K562 (cell line): ENCODE results near the gene FIGLA. TPM values are rescaled to one million over a fixed set of nuclear protein-coding genes. Genes with fewer than 3 reads are reported as not detected.

Experiments used
- BRD9 ChIP-seq: fragments of 450-650 bp; IDR thresholded peaks from 2 replicates; pipeline ENCODE4 v1.6.1; 2018; ENCODE audit warnings: low read depth; ENCODE audit not compliant: partially characterized antibody
- CBFB ChIP-seq: sonication (generic); formaldehyde crosslinking; IDR thresholded peaks from 2 replicates; pipeline ENCODE4 v1.4.0; 2020; ENCODE audit warnings: mild to moderate bottlenecking, missing genetic modification reagents
- ETV6 ChIP-seq, 3 experiments: fragments of 150-350 bp in 1 of 3; sonication (generic) in 1 of 3; formaldehyde crosslinking in 1 of 3; IDR thresholded peaks; 2 replicates each; pipeline versions ENCODE4 v1.6.1 to v1.8.0; 2014 to 2022; ENCODE audit warnings: borderline replicate concordance in 2 of 3, low read depth in 2 of 3, antibody characterized with exemption in 1 of 3, low read length in 1 of 3, mild to moderate bottlenecking in 1 of 3, missing genetic modification reagents in 1 of 3
- GATA2 ChIP-seq: sonication (generic); formaldehyde crosslinking; IDR thresholded peaks from 2 replicates; pipeline ENCODE4 v1.4.0; 2020; ENCODE audit warnings: mild to moderate bottlenecking, missing genetic modification reagents
- HEY1 ChIP-seq: fragments of 250-450 bp; sonication (Bioruptor Pico); IDR thresholded peaks from 2 replicates; pipeline ENCODE4 v1.5.0; 2020; ENCODE audit warnings: mild to moderate bottlenecking, moderate library complexity, borderline replicate concordance
- HLTF ChIP-seq: fragments of 450-650 bp; IDR thresholded peaks from 2 replicates; pipeline ENCODE4 v1.6.1; 2016
- PURB ChIP-seq: sonication (generic); formaldehyde crosslinking; IDR thresholded peaks from 2 replicates; pipeline ENCODE4 v1.9.0; 2021; ENCODE audit warnings: low read depth, mild to moderate bottlenecking, missing genetic modification reagents
- RAD21 ChIP-seq, 2 experiments: fragments of 250-450 bp in 1 of 2; fragments of 450-650 bp in 1 of 2; sonication (Bioruptor Pico) in 1 of 2; formaldehyde crosslinking in 1 of 2; IDR thresholded peaks in 1 of 2; conservative IDR thresholded peaks in 1 of 2; 2 replicates each; pipeline versions ENCODE4 v1.4.0 to v1.8.0; 2020 to 2022; ENCODE audit warnings: mild to moderate bottlenecking in 2 of 2, moderate library complexity in 1 of 2
- RBM34 ChIP-seq: fragments of 200-400 bp; formaldehyde crosslinking; IDR thresholded peaks from 2 replicates; pipeline ENCODE4 v1.6.1; 2018; ENCODE audit warnings: low read length, borderline replicate concordance; ENCODE audit not compliant: insufficient read depth
- SAFB2 ChIP-seq: fragments of 200-400 bp; formaldehyde crosslinking; IDR thresholded peaks from 2 replicates; pipeline ENCODE4 v1.6.1; 2018; ENCODE audit warnings: borderline replicate concordance, low read length, low read depth, moderate library complexity; ENCODE audit not compliant: severe bottlenecking
- SETDB1 ChIP-seq: IDR thresholded peaks from one replicate; pipeline ENCODE4 v1.6.1; 2012; ENCODE audit warnings: low read length, control low read depth, inconsistent platforms
- SMARCE1 ChIP-seq: fragments of 450-650 bp; IDR thresholded peaks from 2 replicates; pipeline ENCODE4 v1.7.1; 2016; ENCODE audit warnings: mild to moderate bottlenecking
- TAF1 ChIP-seq: IDR thresholded peaks from 2 replicates; pipeline ENCODE4 v1.6.1; 2011; ENCODE audit warnings: mild to moderate bottlenecking, low read length, moderate library complexity; ENCODE audit not compliant: insufficient read depth, control insufficient read depth, severe bottlenecking; ENCODE audit errors: extremely low read depth
- TAF15 ChIP-seq: fragments of 200-400 bp; formaldehyde crosslinking; IDR thresholded peaks from 2 replicates; pipeline ENCODE4 v1.6.1; 2017; ENCODE audit warnings: mild to moderate bottlenecking, low read depth, low read length, moderate library complexity
- ZBTB43 ChIP-seq: sonication (generic); formaldehyde crosslinking; IDR thresholded peaks from 2 replicates; pipeline ENCODE4 v1.8.0; 2023; ENCODE audit warnings: mild to moderate bottlenecking, missing genetic modification reagents
- ZNF280B ChIP-seq: fragments of 250-450 bp; sonication (Bioruptor Pico); IDR thresholded peaks from 2 replicates; pipeline ENCODE4 v1.5.1; 2021; ENCODE audit warnings: mild to moderate bottlenecking
- ZNF609 ChIP-seq: sonication (generic); formaldehyde crosslinking; IDR thresholded peaks from 2 replicates; pipeline ENCODE4 v1.8.1; 2023; ENCODE audit warnings: missing genetic modification reagents, mild to moderate bottlenecking, borderline replicate concordance
- ZNF668 ChIP-seq: fragments of 250-450 bp; sonication (Bioruptor Pico); IDR thresholded peaks from 2 replicates; pipeline ENCODE4 v1.8.0; 2022; ENCODE audit warnings: mild to moderate bottlenecking, inconsistent platforms
- ZNF707 ChIP-seq: fragments of 250-450 bp; sonication (Bioruptor Pico); conservative IDR thresholded peaks from 2 replicates; pipeline ENCODE4 v1.8.0; 2022; ENCODE audit warnings: inconsistent platforms, mild to moderate bottlenecking, moderate library complexity
- polyA plus RNA-seq, 8 experiments: library from polyadenylated mRNA; depleted of rRNA in 4 of 8; stranded (reverse) in 5 of 8; unstranded in 3 of 8; fragments of >200 nt; fragmentation: Nextera tagmentation in 2 of 8; fragmentation: Illumina TruSeq in 1 of 8; extraction: Ambion mirVana in 2 of 8; extraction: Trizol in 1 of 8; gene quantifications; 2 replicates each; pipeline versions ENCODE4 v1.2.1 to v1.2.3, GENCODE V29; 2011 to 2014; ENCODE audit warnings: inconsistent platforms in 1 of 8, missing spikeins in 1 of 8
- total RNA-seq, 7 experiments: library from RNA; depleted of rRNA in 6 of 7; stranded (reverse); fragments of >200 nt in 6 of 7; fragmentation: Illumina TruSeq in 2 of 7; extraction: Trizol in 2 of 7; gene quantifications; 2 replicates each; pipeline versions ENCODE4 v1.2.1 to v1.2.3, GENCODE V29; 2011 to 2021; ENCODE audit warnings: low replicate concordance in 1 of 7

Gene FIGLA
- total and polyA plus RNA-seq, 9 of the 15 experiments (the other 6 are each of a cell fraction or from before 2014, with no cell fraction given), result not detected

GRCh38 chr2:70789304-70790135, 923 bp downstream of the FIGLA start (continued):
- TF ChIP-seq ZNF280B, result no peak
- no peak for TF ChIP-seq ZBTB43 (CRISPR knock-in tag)
- no peak for TF ChIP-seq CBFB (CRISPR knock-in tag)
- TF ChIP-seq HEY1 (CRISPR knock-in tag), result no peak
- TF ChIP-seq TAF15, result no peak
- TF ChIP-seq SAFB2, result no peak
- no peak for TF ChIP-seq ZNF707 (CRISPR knock-in tag)
- TF ChIP-seq SMARCE1, result no peak
- no peak for TF ChIP-seq BRD9
- TF ChIP-seq HLTF, result no peak
- TF ChIP-seq TAF1, result no peak
- TF ChIP-seq ETV6 (IDR thresholded peaks at IDR 0.05; ENCODE audit: borderline replicate concordance in 1 of 2, low read depth in 2 of 2, low read length in 1 of 2), result no peak
- no peak for TF ChIP-seq ETV6 (CRISPR knock-in tag; IDR thresholded peaks at IDR 0.05; ENCODE audit: borderline replicate concordance)
- TF ChIP-seq PURB (CRISPR knock-in tag), result no peak
- no peak for TF ChIP-seq SETDB1
- no peak for TF ChIP-seq RBM34
- no peak for TF ChIP-seq GATA2 (CRISPR knock-in tag)
- peak; percentile 53 to 77 for TF ChIP-seq RAD21 (CRISPR knock-in tag; conservative IDR thresholded peaks at IDR 0.05 in 1 of 2, IDR thresholded peaks at IDR 0.05 in 1 of 2)
- no peak for TF ChIP-seq ZNF668
- no peak for TF ChIP-seq ZNF609 (CRISPR knock-in tag)
